Activated B cell treated with CpG ODN at 0.5 μM for 24 hours (primary cell): ENCODE results near the gene CYB5B. TPM values are rescaled to one million over a fixed set of nuclear protein-coding genes. Genes with fewer than 3 reads are reported as not detected.

Experiments
- ATAC-seq: fragments of 200-7000 bp; cut with Tn5 transposase; one replicate; pipeline ENCODE4 v1.10.0; 2021; ENCODE audit warnings: low read depth, mild to moderate bottlenecking, moderate library complexity
- CTCF ChIA-PET: fragments of 350-600 bp; sonication (Branson Sonifier 250); formaldehyde crosslinking; loops from one replicate; lab custom pipeline; 2021; ENCODE audit warnings: antibody characterized with exemption; lab: Charles Lee
- POLR2A ChIA-PET: fragments of 350-600 bp; sonication (Branson Sonifier 250); formaldehyde crosslinking; loops from one replicate; lab custom pipeline; 2021; ENCODE audit warnings: antibody characterized with exemption; lab: Charles Lee
- DNase-seq: peaks from one replicate; pipeline ENCODE4 v3.0.0; 2022
- H3K27ac Mint-ChIP-seq: one replicate; pipeline ENCODE4 v1.8.0; 2020; ENCODE audit warnings: mixed read lengths
- H3K27me3 Mint-ChIP-seq: one replicate; pipeline ENCODE4 v1.8.0; 2021; ENCODE audit warnings: mixed read lengths
- H3K36me3 Mint-ChIP-seq: one replicate; pipeline ENCODE4 v1.8.0; 2021; ENCODE audit warnings: low read depth, mixed read lengths
- H3K4me1 Mint-ChIP-seq: one replicate; pipeline ENCODE4 v1.8.0; 2021; ENCODE audit warnings: mixed read lengths
- H3K4me3 Mint-ChIP-seq: one replicate; pipeline ENCODE4 v1.8.0; 2020; ENCODE audit warnings: mild to moderate bottlenecking, mixed read lengths
- H3K9me3 Mint-ChIP-seq: one replicate; pipeline ENCODE4 v1.8.0; 2020; ENCODE audit warnings: mixed read lengths
- CTCF ChIP-seq: fragments of 200-600 bp; IDR thresholded peaks from one replicate; pipeline ENCODE4 v1.8.0; 2022; ENCODE audit warnings: antibody characterized with exemption, mild to moderate bottlenecking
- intact Hi-C: fragments of 100-400 bp; cut with micrococcal nuclease; formaldehyde crosslinking; loops from one replicate; pipeline ENCODE4 v1.15.1; 2024
- total RNA-seq: library from RNA; stranded (reverse); gene quantifications from 2 replicates; pipeline ENCODE4 v1.2.3, GENCODE V29; 2022

The CYB5B gene
- total RNA-seq, 1 donor from 2014 or later, result 115 TPM

GRCh38 chr16:69399361-69399760 is 25.1 kb upstream of the CYB5B start:
- POLR2A ChIA-PET, result no interaction called here
- H3K9me3 Mint-ChIP-seq, result no peaks in the 10 kb centered on the region
- DNase-seq (no peak), ATAC-seq (no peak)
- H3K4me1 Mint-ChIP-seq, result peaks cover 20% of the 10 kb centered on the region
- TF ChIP-seq CTCF, result no peak
- no peaks in the 10 kb centered on the region for H3K27me3 Mint-ChIP-seq
- H3K36me3 Mint-ChIP-seq, result no peaks in the 10 kb centered on the region
- intact Hi-C loops, result loop anchor here (5.0 kb wide), 2 partner anchors 68 to 533 kb away; no protein-coding TSS in a partner anchor
- CTCF ChIA-PET, result no interaction called here
- H3K27ac Mint-ChIP-seq, result no peak overlapping the region
- H3K4me3 Mint-ChIP-seq, result no peak overlapping the region

GRCh38 chr16:69402439-69402838 is 22.0 kb upstream of the CYB5B start:
- CTCF ChIA-PET, result interaction anchor here (1.0 kb wide), 1 partner anchor 10 kb away, joined by 3 read pairs; no protein-coding TSS in a partner anchor
- no peaks in the 10 kb centered on the region for H3K36me3 Mint-ChIP-seq
- DNase-seq (no peak), ATAC-seq (peak; percentile 37)
- H3K27me3 Mint-ChIP-seq, result no peaks in the 10 kb centered on the region
- no peak overlapping the region for H3K4me3 Mint-ChIP-seq
- peaks cover 10% of the 10 kb centered on the region for H3K4me1 Mint-ChIP-seq
- intact Hi-C loops, result no loop called here
- POLR2A ChIA-PET, result interaction anchor here (0.7 kb wide), 1 partner anchor 162 kb away, joined by 3 read pairs; no protein-coding TSS in a partner anchor
- H3K9me3 Mint-ChIP-seq, result no peaks in the 10 kb centered on the region
- H3K27ac Mint-ChIP-seq, result no peak overlapping the region
- TF ChIP-seq CTCF, result no peak

- ChIA-PET CTCF (interaction anchor here (0.9 kb wide), 1 partner anchor 8 kb away, joined by 4 read pairs; no protein-coding TSS in a partner anchor), POLR2A (no interaction called here)
- H3K9me3 Mint-ChIP-seq, result no peaks in the 10 kb centered on the region
- intact Hi-C loops, result no loop called here
- no peak overlapping the region for H3K27ac Mint-ChIP-seq
- no peak overlapping the region for H3K4me3 Mint-ChIP-seq
- no peak for ATAC-seq
- no peak for DNase-seq
- no peak for TF ChIP-seq CTCF
- H3K4me1 Mint-ChIP-seq, result peaks cover 10% of the 10 kb centered on the region
- H3K27me3 Mint-ChIP-seq, result no peaks in the 10 kb centered on the region
- no peaks in the 10 kb centered on the region for H3K36me3 Mint-ChIP-seq
These were observed 20.1 kb upstream of the CYB5B start for GRCh38 chr16:69404275-69404805.

- no peak for ATAC-seq
- intact Hi-C loops, result no loop called here
- H3K27ac Mint-ChIP-seq, result no peak overlapping the region
- H3K4me1 Mint-ChIP-seq, result peaks cover 10% of the 10 kb centered on the region
- no peak for TF ChIP-seq CTCF
- no peak for DNase-seq
- CTCF ChIA-PET, result interaction anchor here (1.5 kb wide), 1 partner anchor 9 kb away, joined by 3 read pairs; no protein-coding TSS in a partner anchor
- no peaks in the 10 kb centered on the region for H3K9me3 Mint-ChIP-seq
- no peak overlapping the region for H3K4me3 Mint-ChIP-seq
- H3K36me3 Mint-ChIP-seq, result no peaks in the 10 kb centered on the region
- POLR2A ChIA-PET, result interaction anchor here (0.7 kb wide), 1 partner anchor 108 kb away, joined by 6 read pairs; no protein-coding TSS in a partner anchor
- H3K27me3 Mint-ChIP-seq, result no peaks in the 10 kb centered on the region
These were observed 19.1 kb upstream of the CYB5B start for GRCh38 chr16:69405326-69405725.

- ATAC-seq, result no peak
- Mint-ChIP-seq H3K27me3 (no peaks in the 10 kb centered on the region), H3K9me3 (no peaks in the 10 kb centered on the region), H3K27ac (no peak overlapping the region), H3K36me3 (no peaks in the 10 kb centered on the region), H3K4me1 (peaks cover 10% of the 10 kb centered on the region), H3K4me3 (no peak overlapping the region)
- DNase-seq, result no peak
- intact Hi-C loops, result no loop called here
- CTCF ChIA-PET, result interaction anchor here (1.5 kb wide), 1 partner anchor 10 kb away, joined by 3 read pairs; no protein-coding TSS in a partner anchor
- POLR2A ChIA-PET, result no interaction called here
- TF ChIP-seq CTCF, result no peak
These were observed 18.7 kb upstream of the CYB5B start for GRCh38 chr16:69405757-69406156.
